GM20000 (cell line): ENCODE data around the gene HK1.

ENCODE experiments used
- DNase-seq: peaks from one replicate; pipeline ENCODE4 v3.0.0; 2012; ENCODE audit warnings: low spot score
- CTCF ChIP-seq: IDR thresholded peaks from 2 replicates; pipeline ENCODE4 v1.5.1; 2012; ENCODE audit warnings: mild to moderate bottlenecking, control low read depth; ENCODE audit errors: extremely low read depth, missing control alignments

Gene HK1

GRCh38 chr10:69278446-69278963 lies at the start of gene HK1:
HK1 (plus strand) TSS chr10:69278496.
- no peak for DNase-seq
- TF ChIP-seq CTCF, result no peak

- no peak for DNase-seq
- TF ChIP-seq CTCF, result no peak
Measured at GRCh38 chr10:69229616-69229916, 48.7 kb upstream of the HK1 start.

GRCh38 chr10:69230128-69230527 lies 48.2 kb upstream of the HK1 start:
- DNase-seq, result no peak
- no peak for TF ChIP-seq CTCF

- DNase-seq, result no peak
- TF ChIP-seq CTCF, result no peak
Measured at GRCh38 chr10:69232252-69232651, 46.0 kb upstream of the HK1 start.

DNA sequence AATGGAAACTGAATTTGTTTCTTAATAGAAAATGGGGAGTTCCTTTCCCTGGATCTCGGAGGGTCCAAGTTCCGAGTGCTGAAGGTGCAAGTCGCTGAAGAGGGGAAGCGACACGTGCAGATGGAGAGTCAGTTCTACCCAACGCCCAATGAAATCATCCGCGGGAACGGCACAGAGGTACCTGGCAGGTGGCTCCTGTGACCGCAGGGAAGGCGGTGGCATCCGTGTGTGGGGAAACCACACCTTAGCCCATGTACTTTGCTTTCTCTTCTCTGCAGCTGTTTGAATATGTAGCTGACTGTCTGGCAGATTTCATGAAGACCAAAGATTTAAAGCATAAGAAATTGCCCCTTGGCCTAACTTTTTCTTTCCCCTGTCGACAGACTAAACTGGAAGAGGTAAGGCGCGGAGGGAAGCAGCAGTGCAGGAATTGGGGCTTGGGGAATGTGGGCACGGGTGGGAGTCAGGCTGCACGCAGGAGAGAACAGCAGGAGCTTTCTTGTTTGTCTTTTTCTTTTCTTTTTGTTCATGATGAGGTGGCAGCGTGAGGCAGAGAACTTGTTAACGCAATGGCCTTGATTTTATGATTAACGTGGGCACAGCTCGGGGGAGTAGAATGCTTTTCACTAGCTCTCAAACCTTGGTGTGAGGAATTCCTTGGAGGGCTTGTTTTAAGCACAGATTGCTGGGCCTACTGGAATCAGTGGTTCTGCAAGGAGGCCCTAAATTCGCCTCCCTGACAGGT lies 45.4 kb upstream of the HK1 start:
- TF ChIP-seq CTCF, result no peak
- DNase-seq, result no peak

GRCh38 chr10:69234447-69234846 lies 43.8 kb upstream of the HK1 start:
- DNase-seq, result no peak
- no peak for TF ChIP-seq CTCF

DNA sequence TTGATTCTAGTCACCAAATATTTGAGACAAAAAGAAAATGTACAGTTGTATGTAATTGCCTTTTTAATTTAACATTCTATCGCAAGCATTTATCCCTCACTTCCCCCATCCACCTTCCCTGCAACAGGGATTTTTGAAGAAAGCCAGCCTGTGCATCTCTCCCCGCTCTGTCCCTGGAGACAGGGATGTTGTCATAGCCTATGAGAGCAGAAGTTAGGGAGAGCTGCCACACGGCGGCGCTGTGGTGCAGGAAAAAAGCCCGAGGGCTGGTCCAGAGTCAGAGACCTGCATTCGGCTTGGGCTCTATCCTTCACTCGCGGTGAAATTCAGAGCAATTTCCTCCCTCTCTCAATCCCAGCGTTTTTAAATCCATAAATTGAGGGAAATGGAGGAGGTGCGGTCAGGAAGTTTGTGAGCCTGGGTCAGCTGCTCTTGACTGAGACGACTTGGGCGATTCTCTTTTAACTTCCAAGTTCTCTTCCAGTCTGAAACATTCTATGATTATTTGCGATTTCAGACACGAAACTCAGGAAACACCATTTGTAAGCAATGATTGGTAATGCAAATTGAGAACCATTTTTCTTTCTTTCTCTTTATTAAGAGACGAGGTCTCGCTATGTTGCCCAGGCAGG lies 40.7 kb upstream of the HK1 start:
- peak; percentile 83 for DNase-seq
- peak; percentile 87 for TF ChIP-seq CTCF
